ENCODE data around the gene TMEM94.
"Not testable (repeated sequence)": the region's sequence is repeated elsewhere in the genome, so short reads cannot be mapped to it uniquely, and the experiment has no call there.

TMEM94 gene

DNA sequence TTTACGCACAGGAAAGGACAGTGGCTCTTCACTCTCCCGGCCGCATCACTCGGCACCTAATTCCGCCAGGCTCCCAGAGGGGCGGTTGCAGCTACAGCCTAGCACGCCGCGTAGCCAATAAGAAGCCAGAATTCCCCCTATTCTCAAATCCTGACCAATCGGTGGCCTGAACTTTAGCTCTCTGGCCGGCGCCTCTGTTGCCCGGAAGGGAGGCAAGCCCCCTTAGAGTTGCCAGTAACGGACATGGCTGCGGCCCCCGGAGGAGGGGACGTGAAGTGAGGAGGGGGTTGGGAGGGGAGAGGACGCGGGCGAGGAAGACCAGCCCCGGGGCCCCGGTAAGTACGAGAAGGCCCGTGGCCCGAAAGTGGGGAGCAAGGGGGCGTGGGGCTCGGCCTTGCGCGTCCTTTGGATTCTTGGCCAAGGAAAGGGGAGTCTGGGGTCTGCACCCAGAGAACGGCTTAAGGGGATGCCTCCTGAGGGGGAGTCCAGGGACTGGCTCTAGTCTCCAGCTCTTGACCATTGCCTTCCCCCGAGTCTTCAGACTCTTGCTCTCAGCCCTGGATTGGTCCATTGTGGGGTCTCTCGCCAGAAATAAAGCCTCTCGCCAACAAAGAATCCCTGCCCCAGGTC is at the start of gene TMEM94:
Gene TMEM94 (plus strand): TSS at position 219 of the 630 bp plus-strand sequence. CDS start 15,271 bp downstream, outside the sequence.
- peak; percentile 75 for DNase-seq (ENCODE audit: low read depth)

- no peak for DNase-seq (ENCODE audit: low read depth)
Observed at GRCh38 chr17:75407655-75408352, 48.6 kb upstream of the TMEM94 start.

DNA sequence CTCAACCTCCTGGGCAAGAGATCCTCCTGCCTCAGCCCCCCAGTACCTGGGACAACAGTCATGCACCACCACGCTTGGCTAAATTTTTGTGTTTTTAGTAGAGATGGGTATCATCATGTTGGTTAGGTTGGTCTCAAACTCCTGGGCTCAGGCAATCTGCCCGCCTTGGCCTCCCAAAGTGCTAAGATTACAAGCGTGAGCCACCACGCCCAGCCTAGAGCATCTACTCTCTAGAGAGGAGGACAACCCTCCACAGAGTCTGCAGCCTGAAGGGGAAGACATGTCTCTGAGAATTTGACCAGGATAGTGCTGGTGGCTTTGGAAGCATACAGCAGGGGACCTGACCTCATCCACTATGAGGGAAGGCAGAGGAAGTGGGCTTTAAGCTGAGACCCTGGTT is 46.3 kb upstream of the TMEM94 start:
- no peak for DNase-seq (ENCODE audit: low read depth)

- no peak for DNase-seq (ENCODE audit: low read depth)
Observed at GRCh38 chr17:75411328-75412067, 44.9 kb upstream of the TMEM94 start.

- peak; percentile 47 for DNase-seq (ENCODE audit: low read depth)
Observed at GRCh38 chr17:75412455-75413317, 43.7 kb upstream of the TMEM94 start.

- no peak for DNase-seq (ENCODE audit: low read depth)
Observed at GRCh38 chr17:75414488-75414887, 41.9 kb upstream of the TMEM94 start.

DNA sequence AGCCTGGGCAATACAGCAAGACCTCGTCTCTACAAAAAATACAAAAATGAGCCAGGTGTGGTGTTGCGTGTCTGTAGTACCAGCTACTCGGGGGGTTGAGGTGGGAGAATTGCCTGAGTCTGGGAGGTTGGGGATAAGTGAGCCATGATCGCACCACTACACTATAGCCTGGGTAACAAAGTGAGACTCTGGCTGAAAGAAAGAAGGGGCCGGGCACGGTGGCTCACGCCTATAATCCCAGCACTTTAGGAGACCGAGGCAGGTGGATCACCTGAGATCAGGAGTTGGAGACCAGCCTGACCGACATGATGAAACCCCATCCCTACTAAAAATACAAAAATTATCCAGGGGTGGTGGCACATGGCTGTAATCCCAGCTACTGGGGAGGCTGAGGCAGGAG is 40.4 kb upstream of the TMEM94 start:
- no peak for DNase-seq (ENCODE audit: low read depth)

- DNase-seq (ENCODE audit: low read depth): no peak
Observed at GRCh38 chr17:75417054-75417580, 39.3 kb upstream of the TMEM94 start.

GRCh38 chr17:75418531-75418930 is 37.9 kb upstream of the TMEM94 start:
- DNase-seq (ENCODE audit: low read depth): no peak

DNA sequence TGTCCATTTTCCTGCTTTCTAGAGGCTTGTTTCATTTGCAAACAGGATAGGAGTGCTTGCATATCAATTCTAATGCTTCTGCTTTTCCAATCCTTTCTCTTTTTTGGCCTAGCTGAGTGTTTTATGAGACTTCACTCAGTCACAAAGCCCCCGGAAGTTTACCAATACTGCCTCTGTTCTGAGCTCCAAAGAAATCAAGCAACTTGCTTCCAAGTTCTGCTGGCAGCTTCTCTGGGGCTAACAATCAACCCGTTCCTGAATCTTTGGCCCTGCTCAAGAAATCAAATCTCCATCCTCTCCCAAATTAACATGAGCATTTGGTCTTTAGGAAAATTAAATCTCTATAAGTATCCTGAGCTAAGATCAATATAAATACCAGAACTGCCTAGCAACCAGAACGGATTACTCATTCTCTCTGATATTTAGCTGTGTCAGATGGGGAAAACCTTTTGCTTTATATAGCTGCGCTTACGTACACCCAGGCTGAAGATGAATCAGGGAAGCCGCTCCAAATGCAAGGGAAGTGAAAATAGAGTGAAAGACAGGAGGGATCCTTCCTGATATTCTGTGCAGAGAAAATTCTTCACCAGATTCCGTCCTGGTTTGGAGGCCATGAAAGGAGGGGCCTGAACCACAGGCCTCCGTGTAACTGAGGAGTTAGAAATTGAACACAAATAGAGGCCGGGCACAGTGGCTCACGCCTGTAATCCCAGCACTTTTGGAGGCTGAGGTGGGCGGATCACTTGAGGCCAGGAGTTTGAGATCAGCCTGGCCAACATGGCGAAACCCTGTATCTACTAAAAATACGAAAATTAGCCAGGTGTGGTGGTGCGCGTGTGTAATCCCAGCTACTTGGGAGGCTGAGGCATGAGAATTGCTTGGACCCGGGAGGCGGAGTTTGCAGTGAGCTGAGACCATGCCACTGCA is 27.6 kb upstream of the TMEM94 start:
- no peak for DNase-seq (ENCODE audit: low read depth)

- DNase-seq (ENCODE audit: low read depth): no peak
Observed at GRCh38 chr17:75430159-75430974, 26.1 kb upstream of the TMEM94 start.

- no peak for DNase-seq (ENCODE audit: low read depth)
Observed at GRCh38 chr17:75433218-75433783, 23.1 kb upstream of the TMEM94 start.

GRCh38 chr17:75434433-75434832 is 22.0 kb upstream of the TMEM94 start:
- not testable (repeated sequence) for DNase-seq (ENCODE audit: low read depth)

- not testable (repeated sequence) for DNase-seq (ENCODE audit: low read depth)
Observed at GRCh38 chr17:75437404-75437803, 19.0 kb upstream of the TMEM94 start.

DNA sequence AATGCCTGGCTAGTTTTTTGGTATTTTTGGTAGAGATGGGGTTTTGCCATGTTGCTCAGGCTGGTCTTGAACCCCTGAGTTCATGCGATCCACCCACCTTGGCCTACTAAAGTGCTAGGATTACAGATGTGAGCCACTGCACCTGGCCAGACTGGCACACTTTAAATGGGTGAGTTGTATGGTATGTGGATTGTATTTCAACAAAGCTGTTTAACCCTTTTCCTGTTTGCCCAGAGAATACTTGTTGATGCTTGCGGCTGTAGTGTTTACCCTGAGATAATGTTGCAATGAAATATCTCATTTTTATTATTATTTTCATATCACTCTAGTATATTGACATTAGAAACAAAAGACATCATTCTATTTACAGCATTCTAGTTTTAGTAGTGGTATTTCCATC is 17.1 kb upstream of the TMEM94 start:
- DNase-seq (ENCODE audit: low read depth): no peak

DNA sequence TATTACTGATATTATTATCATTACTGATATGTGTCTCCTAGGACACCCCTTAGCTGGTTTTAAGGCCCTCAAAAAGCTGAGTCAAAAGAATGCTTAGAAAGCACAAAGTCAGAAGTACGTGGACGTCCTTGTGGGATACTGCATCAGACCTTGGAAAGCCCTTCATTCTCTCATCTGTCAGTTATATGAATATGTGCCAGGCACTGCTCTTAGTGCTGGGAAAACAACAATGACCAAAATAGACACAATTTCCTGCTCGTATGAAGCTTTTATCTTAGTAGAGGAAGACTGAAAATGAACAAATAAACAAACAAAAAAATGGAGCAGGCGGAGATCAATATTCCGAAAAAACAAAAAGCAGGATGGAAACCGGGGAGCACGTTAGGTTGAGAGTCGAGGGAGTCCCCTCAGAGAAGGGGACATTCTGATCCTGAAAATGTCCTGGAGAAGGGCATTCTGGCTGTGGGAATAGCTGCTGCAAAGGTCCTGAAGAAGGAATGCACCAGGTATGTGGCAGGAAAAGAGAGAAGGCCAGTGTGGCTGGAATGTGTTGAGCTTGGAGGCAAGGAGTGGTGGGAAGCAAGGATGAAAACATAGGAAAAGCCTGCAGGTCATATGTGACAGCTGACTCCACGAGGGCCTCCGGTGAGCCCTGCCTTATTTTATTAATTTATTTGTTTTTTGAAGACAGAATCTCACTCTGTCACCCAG is 15.5 kb upstream of the TMEM94 start:
- no peak for DNase-seq (ENCODE audit: low read depth)

DNA sequence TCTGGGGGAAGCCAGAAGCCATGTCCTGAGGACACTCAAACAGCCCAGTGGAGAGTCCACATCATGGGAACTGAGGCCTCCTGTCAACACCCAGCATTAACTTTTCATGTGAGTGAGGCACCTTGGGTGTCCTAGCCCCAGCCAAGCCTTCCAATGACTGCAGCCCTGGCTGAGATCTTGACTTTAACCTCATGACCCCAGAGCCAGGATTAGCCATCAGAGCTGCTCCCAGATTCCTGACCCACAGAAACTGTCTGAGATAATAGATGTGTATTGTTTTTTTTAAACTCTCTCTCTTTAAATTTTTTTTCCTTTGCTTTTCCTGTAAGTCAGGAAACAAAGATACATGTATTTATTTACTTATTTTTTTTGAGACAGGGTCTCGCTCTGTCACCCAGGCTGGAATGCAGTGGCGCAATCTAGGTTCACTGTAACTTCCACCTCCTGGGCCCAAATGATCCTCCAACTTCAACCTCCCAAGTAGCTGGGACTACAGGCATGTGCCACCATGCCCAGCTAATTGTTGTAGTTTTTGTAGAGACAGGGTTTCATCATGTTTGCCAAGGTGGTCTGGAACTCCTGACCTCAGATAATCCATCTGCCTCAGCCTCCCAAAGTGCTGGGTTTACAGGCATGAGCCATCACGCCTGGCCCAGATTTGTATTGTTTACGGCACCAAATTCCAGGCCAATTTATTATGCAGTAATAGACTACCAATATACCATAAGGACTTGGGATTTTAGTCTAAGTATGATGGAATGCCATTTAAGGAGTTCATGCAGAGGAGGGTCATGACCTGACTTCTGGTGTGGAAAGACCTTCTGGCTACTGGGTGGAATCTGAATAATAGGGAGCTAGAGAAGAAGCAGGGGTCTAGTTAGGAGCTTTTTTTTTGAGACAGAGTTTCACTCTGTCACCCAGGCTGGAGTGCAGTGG is 14.0 kb upstream of the TMEM94 start:
- no peak for DNase-seq (ENCODE audit: low read depth)

DNA sequence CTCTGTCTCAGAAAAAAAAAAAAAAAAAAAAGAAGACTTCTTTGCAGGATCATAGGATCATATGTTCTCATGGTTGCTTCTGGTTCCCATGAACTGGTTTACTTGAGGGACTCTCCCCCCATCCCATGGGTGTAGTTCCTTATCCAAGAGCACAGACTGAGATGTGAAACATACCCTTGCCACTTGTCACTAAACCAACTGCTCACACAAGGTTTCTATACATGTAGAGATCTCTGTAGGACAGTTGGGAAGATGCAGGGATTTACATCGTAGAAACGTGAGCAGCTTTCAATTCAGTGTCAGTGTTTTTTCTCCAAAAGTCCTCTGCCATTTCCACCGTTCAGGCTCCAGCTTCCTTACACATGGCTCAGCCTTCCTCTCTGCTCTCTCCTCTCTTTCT is 11.1 kb upstream of the TMEM94 start:
- DNase-seq (ENCODE audit: low read depth): no peak

Data from activated T-cell treated with anti-CD3 and anti-CD28 coated beads for 1 hour (primary cell).